Loucy (cell line): ENCODE measurements around the gene LDLRAD4.

ENCODE experiments used
- H2AFZ ChIP-seq: fragments of 200-600 bp; sonication (generic); 2 replicates; pipeline ENCODE4 v1.6.0; 2016; ENCODE audit warnings: antibody characterized with exemption, mild to moderate bottlenecking, low read length, moderate library complexity
- H3F3A ChIP-seq: fragments of 200-600 bp; 2 replicates; pipeline ENCODE4 v1.6.0; 2016; ENCODE audit warnings: antibody characterized with exemption, low read depth, mild to moderate bottlenecking
- H3K27me3 ChIP-seq: fragments of 200-600 bp; sonication (generic); 2 replicates; pipeline ENCODE4 v1.6.1; 2014; ENCODE audit warnings: low read length, mild to moderate bottlenecking; ENCODE audit not compliant: insufficient read depth, poor library complexity, severe bottlenecking
- H3K36me3 ChIP-seq: fragments of 200-600 bp; sonication (generic); 2 replicates; pipeline ENCODE4 v1.6.1; 2016; ENCODE audit warnings: low read length; ENCODE audit not compliant: insufficient read depth
- H3K4me1 ChIP-seq: fragments of 200-600 bp; sonication (generic); 2 replicates; pipeline ENCODE4 v1.5.1; 2014; ENCODE audit warnings: low read length, mild to moderate bottlenecking; ENCODE audit not compliant: insufficient read depth, poor library complexity, severe bottlenecking
- H3K4me2 ChIP-seq: fragments of 200-600 bp; sonication (generic); 2 replicates; pipeline ENCODE4 v1.6.0; 2014; ENCODE audit warnings: antibody characterized with exemption, low read length, low read depth, mild to moderate bottlenecking; ENCODE audit not compliant: poor library complexity, severe bottlenecking
- H3K4me3 ChIP-seq: fragments of 200-600 bp; sonication (generic); 2 replicates; pipeline ENCODE4 v1.5.1; 2014; ENCODE audit warnings: low read length, mild to moderate bottlenecking, mixed read lengths; ENCODE audit not compliant: poor library complexity, severe bottlenecking
- H3K79me2 ChIP-seq: fragments of 200-600 bp; sonication (generic); 2 replicates; pipeline ENCODE4 v1.6.1; 2014; ENCODE audit warnings: low read length; ENCODE audit not compliant: insufficient read depth
- H3K9ac ChIP-seq: fragments of 200-600 bp; sonication (generic); 2 replicates; pipeline ENCODE4 v1.6.0; 2014; ENCODE audit warnings: mild to moderate bottlenecking, low read depth, low read length, moderate library complexity; ENCODE audit not compliant: poor library complexity, severe bottlenecking
- H3K9me2 ChIP-seq: fragments of 200-600 bp; sonication (generic); replicated peaks from 2 replicates; pipeline ENCODE4 v1.6.1; 2016; ENCODE audit warnings: low read depth, low read length, mixed read lengths
- H3K9me3 ChIP-seq: fragments of 200-600 bp; sonication (generic); 2 replicates; pipeline ENCODE4 v1.6.1; 2014; ENCODE audit warnings: mild to moderate bottlenecking, antibody characterized with exemption, low read length, low read depth; ENCODE audit not compliant: insufficient read depth
- H4K20me1 ChIP-seq: fragments of 200-600 bp; sonication (generic); 2 replicates; pipeline ENCODE4 v1.6.0; 2014; ENCODE audit warnings: antibody characterized with exemption, low read length, mild to moderate bottlenecking; ENCODE audit not compliant: insufficient read depth, poor library complexity, severe bottlenecking
- CTCF ChIP-seq: fragments of 200-600 bp; sonication (generic); conservative IDR thresholded peaks from 2 replicates; pipeline ENCODE4 v1.5.1; 2014; ENCODE audit warnings: mild to moderate bottlenecking, antibody characterized with exemption, low read length
- EZH2phosphoT487 ChIP-seq: fragments of 200-600 bp; IDR thresholded peaks from 2 replicates; pipeline ENCODE4 v1.6.1; 2018; ENCODE audit warnings: antibody characterized with exemption, mild to moderate bottlenecking, moderate library complexity, borderline replicate concordance

LDLRAD4 gene

DNA sequence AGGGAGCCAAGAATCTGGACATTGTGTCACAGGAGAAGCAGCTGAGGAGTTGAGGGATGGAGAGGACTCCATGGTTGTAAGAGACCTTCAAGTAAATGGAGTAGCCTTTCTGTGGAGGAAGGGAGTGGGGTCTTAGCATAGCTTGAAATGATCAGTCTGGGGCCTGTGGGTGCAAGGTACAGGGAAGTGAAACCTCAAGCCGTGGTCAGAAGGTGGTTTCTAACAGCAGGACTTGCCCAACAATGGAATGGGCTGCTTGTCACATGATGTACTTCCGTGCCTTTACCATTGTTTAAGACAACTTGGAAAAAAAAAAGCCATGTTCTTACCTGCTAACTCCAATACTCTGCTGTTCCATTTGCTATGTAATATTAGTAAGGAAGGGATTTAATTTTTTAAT lies 140.7 kb downstream of the LDLRAD4 start:
- no peak overlapping the region for H2AFZ ChIP-seq
- no peaks in the 10 kb centered on the region for H4K20me1 ChIP-seq
- peaks cover 7% of the 10 kb centered on the region for H3K4me1 ChIP-seq
- no peaks in the 10 kb centered on the region for H3K36me3 ChIP-seq
- peaks cover 22% of the 10 kb centered on the region; the same call in 1 of the 2 replicates for H3K79me2 ChIP-seq
- H3K4me3 ChIP-seq = no peak overlapping the region
- H3F3A ChIP-seq = no peaks in the 10 kb centered on the region
- H3K4me2 ChIP-seq = no peak overlapping the region
- H3K9me3 ChIP-seq = no peaks in the 10 kb centered on the region
- no peaks in the 10 kb centered on the region for H3K9me2 ChIP-seq
- H3K27me3 ChIP-seq = no peaks in the 10 kb centered on the region
- no peak overlapping the region for H3K9ac ChIP-seq
- TF ChIP-seq EZH2phosphoT487 (no peak), CTCF (no peak)

DNA sequence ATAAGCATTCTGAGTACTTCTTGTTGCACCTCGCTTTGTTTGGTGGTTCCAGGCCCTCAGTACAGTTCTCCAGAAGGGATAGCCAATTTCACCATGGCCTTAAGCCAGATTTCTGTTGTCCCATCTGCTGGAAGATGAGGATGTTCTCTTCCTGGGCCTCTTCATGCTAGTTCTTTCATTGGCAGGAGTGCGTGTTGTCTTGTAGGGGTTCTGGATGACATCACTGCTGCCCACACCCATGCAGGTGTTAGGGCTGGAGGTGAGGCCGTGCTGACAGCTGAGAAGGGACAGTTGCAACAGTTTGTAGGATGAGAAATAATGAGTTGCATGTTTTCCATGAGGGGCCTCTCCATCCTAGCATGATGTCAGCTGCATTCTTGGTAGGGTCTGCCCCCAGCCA lies 142.9 kb downstream of the LDLRAD4 start:
- no peak overlapping the region for H2AFZ ChIP-seq
- no peak overlapping the region for H3K9ac ChIP-seq
- H3K9me3 ChIP-seq = no peaks in the 10 kb centered on the region
- H3K9me2 ChIP-seq = no peaks in the 10 kb centered on the region
- no peak overlapping the region for H3K4me3 ChIP-seq
- H3K36me3 ChIP-seq = no peaks in the 10 kb centered on the region
- no peaks in the 10 kb centered on the region for H4K20me1 ChIP-seq
- H3K79me2 ChIP-seq = 0 out of 2 replicates have a peak, but pooled peaks cover 7% of the 10 kb centered on the region
- H3F3A ChIP-seq = no peaks in the 10 kb centered on the region
- H3K4me2 ChIP-seq = no peak overlapping the region
- peaks cover 6% of the 10 kb centered on the region for H3K4me1 ChIP-seq
- H3K27me3 ChIP-seq = no peaks in the 10 kb centered on the region
- TF ChIP-seq CTCF = no peak
- no peak for TF ChIP-seq EZH2phosphoT487

DNA sequence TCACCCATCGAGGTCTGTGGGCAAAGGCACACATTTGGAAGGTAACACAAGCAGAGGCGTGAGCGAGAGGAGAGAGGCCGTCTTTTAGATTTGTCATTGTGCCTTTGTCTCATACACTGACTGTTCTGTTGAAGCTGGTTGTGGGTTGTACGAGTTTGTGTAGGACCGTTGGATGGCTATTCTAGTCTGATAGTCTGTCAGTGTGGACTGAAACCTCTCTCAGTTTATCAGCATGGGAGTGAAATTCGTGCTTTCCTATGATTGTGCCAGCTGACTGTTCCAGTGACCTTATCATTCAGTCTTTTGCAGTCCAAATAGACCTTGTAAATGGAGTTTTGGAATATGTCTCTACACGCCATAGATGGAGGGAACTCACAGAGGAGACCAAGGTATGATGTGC lies 143.5 kb downstream of the LDLRAD4 start:
- H3K79me2 ChIP-seq = 0 out of 2 replicates have a peak, but pooled peaks cover 7% of the 10 kb centered on the region
- H3K4me2 ChIP-seq = no peak overlapping the region

More for the DNA sequence above, 143.5 kb downstream of the LDLRAD4 start:
- H4K20me1 ChIP-seq = no peaks in the 10 kb centered on the region
- H3K9ac ChIP-seq = no peak overlapping the region
- no peak overlapping the region for H2AFZ ChIP-seq
- H3K9me3 ChIP-seq = no peaks in the 10 kb centered on the region
- H3K9me2 ChIP-seq = no peaks in the 10 kb centered on the region
- peaks cover 6% of the 10 kb centered on the region for H3K4me1 ChIP-seq
- no peaks in the 10 kb centered on the region for H3K27me3 ChIP-seq
- H3K36me3 ChIP-seq = no peaks in the 10 kb centered on the region
- H3K4me3 ChIP-seq = no peak overlapping the region
- no peaks in the 10 kb centered on the region for H3F3A ChIP-seq
- TF ChIP-seq EZH2phosphoT487 = no peak
- no peak for TF ChIP-seq CTCF
